NB4 (cell line): ENCODE measurements around the gene NACA2.

Experiments used
- DNase-seq: peaks from one replicate; pipeline ENCODE4 v3.0.0; 2010; ENCODE audit warnings: low read depth
- H3K4me3 ChIP-seq: one replicate; pipeline ENCODE4 v1.5.1; 2011; ENCODE audit warnings: mild to moderate bottlenecking, low read depth, low read length, moderate library complexity
- MYC ChIP-seq: IDR thresholded peaks from 2 replicates; pipeline ENCODE4 v1.6.1; 2011; ENCODE audit warnings: low read depth, low read length
- POLR2A ChIP-seq: IDR thresholded peaks from 2 replicates; pipeline ENCODE4 v1.6.1; 2011; ENCODE audit warnings: mild to moderate bottlenecking; ENCODE audit not compliant: insufficient read length; ENCODE audit errors: extremely low read depth
- TF ChIP-seq, protein P1 (sequence below): IDR thresholded peaks from one replicate; pipeline ENCODE4 v1.5.1; 2012; ENCODE audit warnings: low read depth, low read length
- TF ChIP-seq, protein P2 (sequence below): IDR thresholded peaks from 2 replicates; pipeline ENCODE4 v1.6.1; 2011; ENCODE audit warnings: low read depth, low read length

The NACA2 gene

DNA sequence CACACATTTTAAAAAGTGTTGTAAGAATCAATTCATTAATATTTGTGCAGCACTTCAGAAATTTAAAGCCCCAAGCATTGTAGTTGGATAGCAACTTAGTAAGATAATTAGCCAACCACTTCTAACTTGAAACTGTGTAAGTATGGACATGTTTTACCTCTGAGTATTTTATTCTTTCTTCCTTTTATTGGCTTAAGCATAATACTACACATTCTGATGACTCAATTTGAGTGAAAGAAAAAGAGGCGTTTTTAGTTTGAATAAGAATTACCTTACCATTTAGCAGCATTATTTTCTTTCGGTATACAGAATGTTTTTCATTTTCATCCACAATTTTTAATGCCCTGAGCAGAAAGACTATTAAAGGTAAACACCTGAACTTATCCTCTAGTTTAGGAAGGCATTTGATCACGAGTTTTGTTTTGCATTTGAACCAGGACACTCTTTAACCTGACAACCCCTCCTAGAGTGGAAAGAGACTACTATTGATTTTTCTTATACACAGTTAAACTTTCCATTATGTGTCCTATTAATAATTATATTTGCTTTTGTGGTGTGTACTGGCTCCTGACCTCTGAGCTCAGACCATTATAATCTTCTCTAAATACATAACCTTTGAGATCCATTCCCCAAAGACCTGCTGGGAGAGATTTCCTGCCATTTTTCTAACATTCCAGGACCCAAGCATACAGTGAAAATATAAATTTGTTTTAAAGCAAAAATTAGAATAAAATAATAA is 9.2 kb downstream of the NACA2 start:
- no peak overlapping the region for H3K4me3 ChIP-seq
- TF ChIP-seq, protein P1, sequence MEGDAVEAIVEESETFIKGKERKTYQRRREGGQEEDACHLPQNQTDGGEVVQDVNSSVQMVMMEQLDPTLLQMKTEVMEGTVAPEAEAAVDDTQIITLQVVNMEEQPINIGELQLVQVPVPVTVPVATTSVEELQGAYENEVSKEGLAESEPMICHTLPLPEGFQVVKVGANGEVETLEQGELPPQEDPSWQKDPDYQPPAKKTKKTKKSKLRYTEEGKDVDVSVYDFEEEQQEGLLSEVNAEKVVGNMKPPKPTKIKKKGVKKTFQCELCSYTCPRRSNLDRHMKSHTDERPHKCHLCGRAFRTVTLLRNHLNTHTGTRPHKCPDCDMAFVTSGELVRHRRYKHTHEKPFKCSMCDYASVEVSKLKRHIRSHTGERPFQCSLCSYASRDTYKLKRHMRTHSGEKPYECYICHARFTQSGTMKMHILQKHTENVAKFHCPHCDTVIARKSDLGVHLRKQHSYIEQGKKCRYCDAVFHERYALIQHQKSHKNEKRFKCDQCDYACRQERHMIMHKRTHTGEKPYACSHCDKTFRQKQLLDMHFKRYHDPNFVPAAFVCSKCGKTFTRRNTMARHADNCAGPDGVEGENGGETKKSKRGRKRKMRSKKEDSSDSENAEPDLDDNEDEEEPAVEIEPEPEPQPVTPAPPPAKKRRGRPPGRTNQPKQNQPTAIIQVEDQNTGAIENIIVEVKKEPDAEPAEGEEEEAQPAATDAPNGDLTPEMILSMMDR = no peak
- TF ChIP-seq MYC = no peak
- no peak for TF ChIP-seq POLR2A
- TF ChIP-seq, protein P2, sequence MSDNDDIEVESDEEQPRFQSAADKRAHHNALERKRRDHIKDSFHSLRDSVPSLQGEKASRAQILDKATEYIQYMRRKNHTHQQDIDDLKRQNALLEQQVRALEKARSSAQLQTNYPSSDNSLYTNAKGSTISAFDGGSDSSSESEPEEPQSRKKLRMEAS = no peak
- DNase-seq = no peak

DNA sequence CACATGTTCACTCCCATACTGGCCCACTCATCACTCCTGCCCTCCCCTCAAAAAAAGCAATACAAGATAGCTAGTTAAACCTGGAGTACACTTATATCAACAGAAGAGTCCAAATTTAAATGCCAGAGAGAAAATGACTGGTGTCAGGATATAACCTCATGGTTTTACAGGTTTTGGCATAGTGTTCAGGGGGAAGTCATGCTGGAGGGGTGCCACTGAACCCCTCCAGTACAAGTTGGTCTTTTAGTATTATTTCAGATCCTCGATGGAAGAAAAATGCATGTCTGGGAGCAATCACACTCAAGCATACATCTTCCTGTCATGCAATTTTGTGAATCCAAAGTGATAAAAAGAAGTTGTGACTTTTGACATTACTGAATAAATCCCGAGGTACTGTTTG is 10.5 kb downstream of the NACA2 start:
- TF ChIP-seq, protein P1 = no peak
- TF ChIP-seq MYC = no peak
- H3K4me3 ChIP-seq = no peak overlapping the region
- DNase-seq = no peak

DNA sequence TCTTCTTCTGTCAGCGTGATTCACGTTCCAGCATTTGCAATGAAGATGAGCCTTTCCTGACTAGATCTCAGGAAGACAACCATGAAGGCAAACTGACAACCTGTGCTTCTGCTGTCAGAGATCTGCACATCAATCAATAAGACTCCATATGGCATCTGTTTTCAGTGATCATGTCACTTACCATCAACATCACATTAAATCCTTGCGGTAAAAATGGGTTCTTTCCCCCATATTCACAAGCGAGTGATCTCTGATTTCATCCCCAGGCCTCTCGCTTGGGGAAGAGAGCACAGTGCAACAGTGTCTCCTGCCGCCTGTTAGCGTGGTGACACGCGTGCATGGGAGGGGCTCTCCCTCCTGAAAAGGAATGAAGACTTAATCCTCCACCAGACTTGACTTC is 11.1 kb downstream of the NACA2 start:
- H3K4me3 ChIP-seq = no peak overlapping the region
- TF ChIP-seq, protein P2 = no peak
- TF ChIP-seq POLR2A = no peak
- TF ChIP-seq, protein P1 = no peak
- TF ChIP-seq MYC = no peak
- no peak for DNase-seq

DNA sequence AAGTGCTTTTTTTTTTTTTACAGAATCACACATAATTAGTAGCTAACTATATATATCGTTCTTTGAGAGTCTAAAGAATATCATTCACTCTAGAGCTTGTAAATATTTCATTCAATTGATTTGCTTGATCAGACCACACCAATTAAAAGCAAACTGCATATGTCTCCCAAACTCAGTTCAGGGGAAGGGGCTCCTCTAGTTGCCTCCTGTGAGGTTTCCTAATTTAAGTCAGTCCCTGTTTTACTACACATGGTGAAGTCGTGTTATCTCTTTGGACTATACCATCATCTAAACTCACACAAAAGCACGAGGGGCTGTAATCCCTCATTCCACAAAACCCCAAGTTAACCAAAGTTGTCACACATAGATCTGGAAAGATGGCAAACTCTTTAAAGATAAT is 11.7 kb downstream of the NACA2 start:
- DNase-seq = no peak
- TF ChIP-seq POLR2A = no peak
- TF ChIP-seq, protein P2 = no peak
- no peak for TF ChIP-seq MYC
- TF ChIP-seq, protein P1 = no peak
- no peak overlapping the region for H3K4me3 ChIP-seq

DNA sequence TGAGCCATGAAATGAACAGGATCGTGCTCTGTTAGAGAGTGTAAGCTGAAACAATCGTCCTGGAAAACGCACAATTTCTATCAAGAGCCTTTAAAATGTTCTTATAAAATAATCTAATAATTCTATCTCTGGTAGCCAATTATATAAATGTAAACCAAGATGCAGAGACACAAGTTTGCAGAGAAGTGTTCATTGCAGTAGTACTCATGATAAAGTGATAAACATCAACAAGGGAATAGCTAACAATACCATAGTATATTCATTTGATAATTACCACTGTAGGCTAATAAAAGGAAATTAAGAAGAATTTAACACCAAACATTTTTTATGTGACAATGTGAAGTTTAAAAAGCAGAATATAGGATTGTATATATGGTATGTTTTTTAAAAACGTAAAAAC is 12.4 kb downstream of the NACA2 start:
- no peak for DNase-seq
- TF ChIP-seq, protein P2 = no peak
- TF ChIP-seq, protein P1 = no peak
- no peak for TF ChIP-seq MYC
- no peak for TF ChIP-seq POLR2A
- H3K4me3 ChIP-seq = no peak overlapping the region
